Endothelial cell of umbilical vein (primary cell): ENCODE results near the gene MED25. TPM values are rescaled to one million over a fixed set of nuclear protein-coding genes. Genes with fewer than 3 reads are reported as not detected.

Experiments
- BruUV-seq: library from RNA; stranded (reverse); fragments of 400-500 nt; replicated peaks from 2 replicates; lab custom pipeline; 2021; lab: Mats Ljungman, UMichigan
- CTCF ChIA-PET: fragments of 300-600, 350-600 bp; sonication (Branson Sonifier 250); formaldehyde crosslinking; loops from one replicate; lab custom pipeline; 2021; ENCODE audit warnings: antibody characterized with exemption, inconsistent platforms; lab: Charles Lee
- POLR2A ChIA-PET: fragments of 300-600, 350-600 bp; sonication (Branson Sonifier 250); formaldehyde crosslinking; loops from one replicate; lab custom pipeline; 2021; ENCODE audit warnings: antibody characterized with exemption, inconsistent platforms; lab: Charles Lee
- DNase-seq: peaks from one replicate; pipeline ENCODE4 v3.0.0-alpha.2; 2011; ENCODE audit warnings: low read depth, low spot score
- FAIRE-seq: peaks from 2 replicates; lab custom pipeline; 2011; peaks lifted over from hg19 to GRCh38; lab: Jason Lieb, UNC
- H2AFZ ChIP-seq: 2 replicates; pipeline ENCODE4 v1.6.0; 2012; ENCODE audit warnings: low read depth, low read length, control low read depth, inconsistent platforms
- H3K27ac ChIP-seq: 2 replicates; pipeline ENCODE4 v1.5.1; 2011; ENCODE audit warnings: low read depth, mild to moderate bottlenecking, control low read depth, low read length, moderate library complexity; ENCODE audit not compliant: insufficient read depth
- H3K27me3 ChIP-seq, 2 experiments: 2 replicates each; pipeline versions ENCODE4 v1.6.0 to v1.6.1; 2011; ENCODE audit warnings: low read length in 2 of 2, mixed read lengths in 1 of 2; ENCODE audit not compliant: control insufficient read depth in 2 of 2, insufficient read depth in 2 of 2
- H3K36me3 ChIP-seq, 2 experiments: 2 replicates in 1 of 2; 3 replicates in 1 of 2; pipeline ENCODE4 v1.5.1; 2011; ENCODE audit warnings: low read length in 2 of 2, mild to moderate bottlenecking in 1 of 2, moderate library complexity in 1 of 2; ENCODE audit not compliant: control insufficient read depth in 2 of 2, insufficient read depth in 2 of 2; ENCODE audit errors: extremely low read depth in 1 of 2
- H3K4me1 ChIP-seq: 3 replicates; pipeline ENCODE4 v1.5.1; 2011; ENCODE audit warnings: mild to moderate bottlenecking, low read length; ENCODE audit not compliant: control insufficient read depth, insufficient read depth; ENCODE audit errors: extremely low read depth
- H3K4me2 ChIP-seq: 2 replicates; pipeline ENCODE4 v1.6.1; 2011; ENCODE audit warnings: low read length, control low read depth, mixed read lengths; ENCODE audit not compliant: insufficient read depth
- H3K4me3 ChIP-seq, 3 experiments: fragments of 200-600 bp in 1 of 3; sonication (generic), shearing (Covaris generic) in 1 of 3; replicated peaks in 1 of 3; 2 replicates each; pipeline ENCODE4 v1.5.1; 2011 to 2016; ENCODE audit warnings: control low read depth in 3 of 3, low read length in 3 of 3, mild to moderate bottlenecking in 2 of 3, inconsistent platforms in 1 of 3, low read depth in 1 of 3, moderate library complexity in 1 of 3; ENCODE audit not compliant: insufficient read depth in 1 of 3
- H3K79me2 ChIP-seq: 2 replicates; pipeline ENCODE4 v1.6.0; 2012; ENCODE audit warnings: low read length, inconsistent platforms; ENCODE audit not compliant: control insufficient read depth, insufficient read depth
- H3K9ac ChIP-seq: replicated peaks from 2 replicates; pipeline ENCODE3; 2011; ENCODE audit warnings: low read length, control low read depth; ENCODE audit not compliant: insufficient read depth; ENCODE audit errors: extremely low read depth
- H3K9me1 ChIP-seq: replicated peaks from 3 replicates; pipeline ENCODE4 v1.6.0; 2011; ENCODE audit warnings: mild to moderate bottlenecking, low read length; ENCODE audit not compliant: control insufficient read depth, insufficient read depth; ENCODE audit errors: extremely low read depth
- H3K9me3 ChIP-seq: replicated peaks from 2 replicates; pipeline ENCODE4 v1.5.1; 2012; ENCODE audit warnings: low read length, inconsistent platforms; ENCODE audit not compliant: control insufficient read depth, insufficient read depth
- H4K20me1 ChIP-seq: replicated peaks from 2 replicates; pipeline ENCODE3; 2011; ENCODE audit warnings: mild to moderate bottlenecking, low read length; ENCODE audit not compliant: control insufficient read depth, insufficient read depth; ENCODE audit errors: extremely low read depth
- EZH2 ChIP-seq: IDR thresholded peaks from 2 replicates; pipeline ENCODE4 v1.6.1; 2012; ENCODE audit warnings: borderline replicate concordance, low read depth, mild to moderate bottlenecking, moderate library complexity, low read length, inconsistent platforms; ENCODE audit not compliant: severe bottlenecking
- FOS ChIP-seq: IDR thresholded peaks from 2 replicates; pipeline ENCODE4 v1.6.1; 2011; ENCODE audit warnings: mild to moderate bottlenecking, low read length, moderate library complexity, borderline replicate concordance; ENCODE audit not compliant: insufficient read depth
- GATA2 ChIP-seq: IDR thresholded peaks from 2 replicates; pipeline ENCODE4 v1.7.0; 2011; ENCODE audit warnings: low read depth, mild to moderate bottlenecking, moderate library complexity, mixed read lengths, low read length; ENCODE audit not compliant: insufficient read length, insufficient read depth
- JUN ChIP-seq: IDR thresholded peaks from 2 replicates; pipeline ENCODE4 v1.6.1; 2011; ENCODE audit warnings: borderline replicate concordance, low read depth; ENCODE audit not compliant: insufficient read length, insufficient read depth
- MYC ChIP-seq: IDR thresholded peaks from one replicate; pipeline ENCODE4 v1.6.1; 2011; ENCODE audit warnings: mild to moderate bottlenecking, low read depth, low read length
- POLR2A ChIP-seq: IDR thresholded peaks from 2 replicates; pipeline ENCODE4 v1.6.1; 2012; ENCODE audit warnings: low read depth, mild to moderate bottlenecking, control low read depth, low read length
- POLR2AphosphoS5 ChIP-seq: IDR thresholded peaks from 2 replicates; pipeline ENCODE4 v1.6.1; 2012; ENCODE audit warnings: low read depth, mild to moderate bottlenecking, control low read depth, low read length, moderate library complexity; ENCODE audit not compliant: insufficient read depth
- dilution Hi-C: fragments of 300-500 bp; cut with MboI; formaldehyde crosslinking; loops from one replicate; pipeline ENCODE4 v1.15.0; 2019; ENCODE audit warnings: low sequenced_read_pairs; ENCODE audit not compliant: extremely low pct_ligation_motif_present
- intact Hi-C: fragments of 100-400 bp; cut with micrococcal nuclease; formaldehyde crosslinking; loops from one replicate; pipeline ENCODE4 v1.10.0; 2022
- polyA plus RNA-seq, 4 experiments: library from polyadenylated mRNA; depleted of rRNA in 3 of 4; stranded (reverse) in 3 of 4; unstranded in 1 of 4; fragments of >200 nt; gene quantifications; 2 replicates each; pipeline versions ENCODE4 v1.2.1 to v1.2.3, GENCODE V29; 2011 to 2012; ENCODE audit warnings: missing spikeins in 1 of 4
- total RNA-seq: library from RNA; stranded (reverse); gene quantifications from 2 replicates; pipeline ENCODE4 v1.2.3, GENCODE V29; 2021
- TF ChIP-seq, protein P1 (sequence below), 2 donors: IDR thresholded peaks; 1 replicate in 1 of 2; 2 replicates in 1 of 2; pipeline ENCODE4 v1.5.1; 2011; ENCODE audit warnings: low read length in 2 of 2, mild to moderate bottlenecking in 2 of 2, moderate library complexity in 2 of 2, control low read depth in 1 of 2, inconsistent platforms in 1 of 2, low read depth in 1 of 2; ENCODE audit not compliant: insufficient read depth in 1 of 2; ENCODE audit errors: extremely low read depth in 1 of 2
- TF ChIP-seq, protein P2 (sequence below): IDR thresholded peaks from 2 replicates; pipeline ENCODE4 v1.6.1; 2011; ENCODE audit not compliant: insufficient read depth, insufficient read length

Gene MED25
- total and polyA plus RNA-seq, 2 donors (not counting 3 experiments of a cell fraction or from before 2014, with no cell fraction given), result 31.7 to 62.9 TPM

DNA sequence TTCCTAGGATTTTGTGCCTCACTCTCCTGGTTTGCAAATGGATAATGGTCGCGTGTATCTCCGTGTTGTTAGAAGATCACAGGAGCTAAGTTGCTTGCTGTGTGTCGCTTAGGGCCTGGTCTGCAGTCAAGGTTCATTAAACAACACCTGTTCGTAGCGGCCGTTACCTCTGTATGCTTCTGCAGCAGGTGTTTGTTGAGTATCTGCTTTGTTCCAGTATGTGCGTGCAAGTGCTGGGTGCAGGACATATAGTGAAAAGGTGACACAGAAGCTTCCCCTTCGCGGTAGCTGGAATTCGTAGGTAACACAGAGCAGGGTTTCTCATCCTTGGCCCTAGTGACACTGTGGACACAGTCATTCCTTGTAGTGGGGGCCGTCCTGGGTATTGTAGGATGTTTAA lies 5.4 kb downstream of the MED25 start:
- FAIRE-seq, result no peak
- peaks cover 21% of the 10 kb centered on the region for H3K79me2 ChIP-seq
- TF ChIP-seq POLR2A, result no peak

GRCh38 chr19:49824662-49825061 lies 6.6 kb downstream of the MED25 start:
- Histone ChIP-seq H3K27me3 (no peaks in the 10 kb centered on the region), H4K20me1 (no peaks in the 10 kb centered on the region), H2AFZ (no peak overlapping the region), H3K4me1 (no peaks in the 10 kb centered on the region), H3K27ac (no peak overlapping the region), H3K4me3 (no peak overlapping the region), H3K9ac (no peak overlapping the region), H3K4me2 (no peak overlapping the region), H3K9me1 (no peaks in the 10 kb centered on the region), H3K9me3 (no peaks in the 10 kb centered on the region), H3K36me3 (peaks cover 0 to 24% of the 10 kb centered on the region in 2 experiments), H3K79me2 (peaks cover 10% of the 10 kb centered on the region)
- ChIA-PET CTCF (no interaction called here), POLR2A (no interaction called here)
- FAIRE-seq (no peak), DNase-seq (no peak)
- no TSS peak for BruUV-seq
- dilution Hi-C loops (no loop called here), intact Hi-C loops (no loop called here)
- TF ChIP-seq JUN, result no peak
- no peak for TF ChIP-seq POLR2AphosphoS5
- no peak for TF ChIP-seq FOS
- no peak for TF ChIP-seq POLR2A
- TF ChIP-seq MYC, result no peak
- TF ChIP-seq, protein P1, sequence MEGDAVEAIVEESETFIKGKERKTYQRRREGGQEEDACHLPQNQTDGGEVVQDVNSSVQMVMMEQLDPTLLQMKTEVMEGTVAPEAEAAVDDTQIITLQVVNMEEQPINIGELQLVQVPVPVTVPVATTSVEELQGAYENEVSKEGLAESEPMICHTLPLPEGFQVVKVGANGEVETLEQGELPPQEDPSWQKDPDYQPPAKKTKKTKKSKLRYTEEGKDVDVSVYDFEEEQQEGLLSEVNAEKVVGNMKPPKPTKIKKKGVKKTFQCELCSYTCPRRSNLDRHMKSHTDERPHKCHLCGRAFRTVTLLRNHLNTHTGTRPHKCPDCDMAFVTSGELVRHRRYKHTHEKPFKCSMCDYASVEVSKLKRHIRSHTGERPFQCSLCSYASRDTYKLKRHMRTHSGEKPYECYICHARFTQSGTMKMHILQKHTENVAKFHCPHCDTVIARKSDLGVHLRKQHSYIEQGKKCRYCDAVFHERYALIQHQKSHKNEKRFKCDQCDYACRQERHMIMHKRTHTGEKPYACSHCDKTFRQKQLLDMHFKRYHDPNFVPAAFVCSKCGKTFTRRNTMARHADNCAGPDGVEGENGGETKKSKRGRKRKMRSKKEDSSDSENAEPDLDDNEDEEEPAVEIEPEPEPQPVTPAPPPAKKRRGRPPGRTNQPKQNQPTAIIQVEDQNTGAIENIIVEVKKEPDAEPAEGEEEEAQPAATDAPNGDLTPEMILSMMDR (IDR thresholded peaks at IDR 0.05; ENCODE audit: extremely low read depth in 1 of 2, insufficient read depth in 1 of 2, low read depth in 1 of 2, low read length in 2 of 2), result no peak
- TF ChIP-seq, protein P2, sequence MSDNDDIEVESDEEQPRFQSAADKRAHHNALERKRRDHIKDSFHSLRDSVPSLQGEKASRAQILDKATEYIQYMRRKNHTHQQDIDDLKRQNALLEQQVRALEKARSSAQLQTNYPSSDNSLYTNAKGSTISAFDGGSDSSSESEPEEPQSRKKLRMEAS, result no peak
- no peak for TF ChIP-seq EZH2
- TF ChIP-seq GATA2, result no peak

More for the DNA sequence above, 5.4 kb downstream of the MED25 start:
- Histone ChIP-seq H3K27ac (no peak overlapping the region), H3K36me3 (peaks cover 0 to 16% of the 10 kb centered on the region in 2 experiments), H3K27me3 (no peaks in the 10 kb centered on the region), H3K4me2 (no peak overlapping the region), H3K9me3 (no peaks in the 10 kb centered on the region), H4K20me1 (no peaks in the 10 kb centered on the region), H3K4me1 (peaks cover 11% of the 10 kb centered on the region), H3K9ac (no peak overlapping the region), H2AFZ (no peak overlapping the region), H3K9me1 (no peaks in the 10 kb centered on the region), H3K4me3 (no peak overlapping the region)
- intact Hi-C loops (no loop called here), dilution Hi-C loops (no loop called here)
- no TSS peak for BruUV-seq
- DNase-seq, result no peak
- ChIA-PET POLR2A (no interaction called here), CTCF (no interaction called here)
